ENCODE data around the gene CD37. TPM values are rescaled to one million over a fixed set of nuclear protein-coding genes. Genes with fewer than 3 reads are reported as not detected.

The CD37 gene
- total and polyA plus RNA-seq, 2 of the 4 experiments (the other 2 are of a cell fraction), result not detected

DNA sequence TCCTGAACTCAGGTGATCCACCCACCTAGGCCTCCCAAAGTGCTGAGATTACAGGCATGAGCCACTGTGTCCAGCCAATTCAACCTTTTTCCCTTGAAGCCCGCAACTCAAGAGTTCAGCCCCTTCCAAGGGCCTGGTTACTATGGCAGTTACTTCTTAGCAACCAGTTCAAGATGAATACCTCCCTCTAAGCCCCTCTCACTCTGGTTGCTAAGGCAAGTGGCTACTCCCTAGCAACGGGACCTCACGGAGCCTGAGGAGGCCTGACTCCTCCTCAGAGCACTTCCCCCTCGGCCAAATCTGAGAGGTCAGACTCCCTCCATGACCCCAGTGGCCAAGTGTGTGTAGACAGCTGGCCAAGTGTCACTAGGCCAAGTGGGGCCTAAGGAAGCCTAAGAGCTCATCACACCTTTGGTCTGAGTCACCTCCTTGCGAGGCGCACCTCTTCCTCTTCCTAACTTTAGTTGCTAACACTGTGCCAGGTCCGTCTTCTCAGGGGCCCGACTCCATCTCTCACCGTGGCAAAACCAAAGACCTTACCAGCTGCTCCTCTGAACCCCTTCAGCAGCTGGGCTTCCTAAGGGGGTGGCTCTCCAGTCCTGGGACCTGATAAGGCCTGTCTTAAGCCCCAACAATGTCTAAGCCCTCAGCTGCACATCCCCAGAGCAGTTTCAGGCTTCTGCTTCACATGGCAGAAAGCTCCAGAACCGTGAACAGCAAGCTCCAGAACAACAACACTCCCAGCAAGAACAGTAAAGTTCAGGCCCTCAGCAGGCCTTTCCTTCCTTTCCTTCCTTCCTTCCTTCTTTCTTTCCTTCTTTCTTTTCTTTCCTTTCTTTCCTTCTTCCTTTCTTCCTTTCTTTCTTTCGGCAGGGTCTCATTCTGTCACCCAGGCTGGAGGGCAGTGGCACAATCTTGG is 9.6 kb downstream of the CD37 start:
- Histone ChIP-seq H3K27me3 (ENCODE audit: control insufficient read depth, insufficient read depth, low read length) (no peaks in the 10 kb centered on the region), H2BK5ac (ENCODE audit: low read depth, low read length, poor library complexity, severe bottlenecking) (no peak overlapping the region), H2BK120ac (ENCODE audit: low read depth, low read length) (no peak overlapping the region), H3K23ac (ENCODE audit: low read depth, low read length) (no peak overlapping the region), H4K8ac (ENCODE audit: low read depth in 2 of 2, low read length in 2 of 2) (no peak overlapping the region), H3K36me3 (ENCODE audit: control insufficient read depth, insufficient read depth, low read length) (peaks cover 80% of the 10 kb centered on the region), H2AFZ (replicated peaks; ENCODE audit: low read length, poor library complexity) (no peak overlapping the region), H3K4me3 (ENCODE audit: insufficient read depth, low read depth, low read length) (no peak overlapping the region), H3K9me3 (ENCODE audit: control insufficient read depth, insufficient read depth, low read length) (no peaks in the 10 kb centered on the region), H3K27ac (ENCODE audit: insufficient read depth, low read length) (no peak overlapping the region), H2BK15ac (ENCODE audit: low read depth, low read length) (no peak overlapping the region), H3K9ac (ENCODE audit: low read depth, low read length) (no peak overlapping the region), H3K4ac (ENCODE audit: low read depth, low read length) (no peak overlapping the region), H2AK9ac (replicated peaks; ENCODE audit: low read depth, low read length, poor library complexity) (no peak overlapping the region), H2BK20ac (ENCODE audit: low read depth, low read length) (no peak overlapping the region), H3K56ac (ENCODE audit: extremely low read depth, insufficient read depth, low read length) (no peak overlapping the region), H3K9me1 (ENCODE audit: insufficient read depth, low read length) (0 out of 2 replicates have a peak, but pooled peaks cover 6% of the 10 kb centered on the region), H4K20me1 (ENCODE audit: insufficient read depth, low read length) (peaks cover 13% of the 10 kb centered on the region), H4K5ac (ENCODE audit: low read depth, low read length) (no peak overlapping the region), H3K18ac (ENCODE audit: low read depth, low read length) (no peak overlapping the region), H3K14ac (replicated peaks; ENCODE audit: low read depth, low read length) (no peak overlapping the region), H2AK5ac (ENCODE audit: low read depth, low read length) (no peak overlapping the region), H3K4me1 (ENCODE audit: control insufficient read depth, insufficient read depth, low read length) (no peaks in the 10 kb centered on the region), H3K4me2 (ENCODE audit: low read depth, low read length) (no peak overlapping the region), H3K79me1 (ENCODE audit: low read depth in 1 of 2, low read length in 2 of 2) (peaks cover 0 to 20% of the 10 kb centered on the region in 2 experiments; a peak in 3 of 4 replicates), H4K91ac (ENCODE audit: insufficient read depth, low read depth, low read length) (no peak overlapping the region)
- POLR2A ChIA-PET (ENCODE audit: unreplicated experiment), result no interaction called here
- in situ Hi-C loops (cut with MboI; ENCODE audit: low sequenced_read_pairs) (no loop called here), intact Hi-C loops (cut with micrococcal nuclease) (no loop called here), dilution Hi-C loops (cut with HindIII; ENCODE audit: low sequenced_read_pairs, unreplicated experiment) (no loop called here)
- BruUV-seq (replicated peaks), result no TSS peak
- CTCF ChIA-PET, result interaction anchor here (0.5 kb wide), 1 partner anchor 375 kb away, joined by 7 read pairs; no protein-coding TSS in a partner anchor
- no peak for ATAC-seq (ENCODE audit: low read depth)
- DNase-seq, result no peak
- WGBS, 2 experiments (ENCODE audit: extremely low coverage in 2 of 2, insufficient read length in 1 of 2), result 88% methylated on average over 7 of the region's 11 CpGs; no CpG with 5 or more reads in 1 of the 2 experiments
- TF ChIP-seq MAFK (IDR thresholded peaks at IDR 0.05; ENCODE audit: low read depth, low read length) (no peak), RAD21 (IDR thresholded peaks at IDR 0.05; ENCODE audit: low read length) (no peak), CEBPB (IDR thresholded peaks at IDR 0.05; ENCODE audit: low read depth, low read length) (no peak), MXI1 (IDR thresholded peaks at IDR 0.05; ENCODE audit: borderline replicate concordance, low read depth, low read length) (no peak), RCOR1 (IDR thresholded peaks at IDR 0.05; ENCODE audit: insufficient replicate concordance, low read length) (no peak), CHD1 (IDR thresholded peaks at IDR 0.05; ENCODE audit: low read depth, low read length) (no peak), FOS (IDR thresholded peaks at IDR 0.05; ENCODE audit: low read depth, low read length) (no peak), NFE2L2 (IDR thresholded peaks at IDR 0.05; ENCODE audit: low read depth, low read length) (no peak), RFX5 (IDR thresholded peaks at IDR 0.05; ENCODE audit: low read depth, low read length) (no peak), BHLHE40 (IDR thresholded peaks at IDR 0.05; ENCODE audit: low read depth, low read length) (no peak), MAZ (IDR thresholded peaks at IDR 0.05; ENCODE audit: borderline replicate concordance, low read depth, low read length) (no peak)
- TF ChIP-seq, protein P1, sequence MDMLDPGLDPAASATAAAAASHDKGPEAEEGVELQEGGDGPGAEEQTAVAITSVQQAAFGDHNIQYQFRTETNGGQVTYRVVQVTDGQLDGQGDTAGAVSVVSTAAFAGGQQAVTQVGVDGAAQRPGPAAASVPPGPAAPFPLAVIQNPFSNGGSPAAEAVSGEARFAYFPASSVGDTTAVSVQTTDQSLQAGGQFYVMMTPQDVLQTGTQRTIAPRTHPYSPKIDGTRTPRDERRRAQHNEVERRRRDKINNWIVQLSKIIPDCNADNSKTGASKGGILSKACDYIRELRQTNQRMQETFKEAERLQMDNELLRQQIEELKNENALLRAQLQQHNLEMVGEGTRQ (IDR thresholded peaks at IDR 0.05; ENCODE audit: low read depth, low read length), result no peak
- TF ChIP-seq, protein P2, sequence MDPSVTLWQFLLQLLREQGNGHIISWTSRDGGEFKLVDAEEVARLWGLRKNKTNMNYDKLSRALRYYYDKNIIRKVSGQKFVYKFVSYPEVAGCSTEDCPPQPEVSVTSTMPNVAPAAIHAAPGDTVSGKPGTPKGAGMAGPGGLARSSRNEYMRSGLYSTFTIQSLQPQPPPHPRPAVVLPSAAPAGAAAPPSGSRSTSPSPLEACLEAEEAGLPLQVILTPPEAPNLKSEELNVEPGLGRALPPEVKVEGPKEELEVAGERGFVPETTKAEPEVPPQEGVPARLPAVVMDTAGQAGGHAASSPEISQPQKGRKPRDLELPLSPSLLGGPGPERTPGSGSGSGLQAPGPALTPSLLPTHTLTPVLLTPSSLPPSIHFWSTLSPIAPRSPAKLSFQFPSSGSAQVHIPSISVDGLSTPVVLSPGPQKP (IDR thresholded peaks at IDR 0.05; ENCODE audit: borderline replicate concordance, low read depth, low read length), result no peak
- TF ChIP-seq, protein P3, sequence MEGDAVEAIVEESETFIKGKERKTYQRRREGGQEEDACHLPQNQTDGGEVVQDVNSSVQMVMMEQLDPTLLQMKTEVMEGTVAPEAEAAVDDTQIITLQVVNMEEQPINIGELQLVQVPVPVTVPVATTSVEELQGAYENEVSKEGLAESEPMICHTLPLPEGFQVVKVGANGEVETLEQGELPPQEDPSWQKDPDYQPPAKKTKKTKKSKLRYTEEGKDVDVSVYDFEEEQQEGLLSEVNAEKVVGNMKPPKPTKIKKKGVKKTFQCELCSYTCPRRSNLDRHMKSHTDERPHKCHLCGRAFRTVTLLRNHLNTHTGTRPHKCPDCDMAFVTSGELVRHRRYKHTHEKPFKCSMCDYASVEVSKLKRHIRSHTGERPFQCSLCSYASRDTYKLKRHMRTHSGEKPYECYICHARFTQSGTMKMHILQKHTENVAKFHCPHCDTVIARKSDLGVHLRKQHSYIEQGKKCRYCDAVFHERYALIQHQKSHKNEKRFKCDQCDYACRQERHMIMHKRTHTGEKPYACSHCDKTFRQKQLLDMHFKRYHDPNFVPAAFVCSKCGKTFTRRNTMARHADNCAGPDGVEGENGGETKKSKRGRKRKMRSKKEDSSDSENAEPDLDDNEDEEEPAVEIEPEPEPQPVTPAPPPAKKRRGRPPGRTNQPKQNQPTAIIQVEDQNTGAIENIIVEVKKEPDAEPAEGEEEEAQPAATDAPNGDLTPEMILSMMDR (conservative IDR thresholded peaks at IDR 0.05; ENCODE audit: low read depth, low read length), result no peak
